Thyroid gland (tissue), 4 donors: ENCODE measurements around the gene RASGRP2.

ENCODE experiments used
- POLR2A ChIP-seq, 2 donors: fragments of 450-650 bp; IDR thresholded peaks; one replicate each; pipeline ENCODE4 v1.6.1; 2017; ENCODE audit warnings: antibody characterized with exemption in 2 of 2, mild to moderate bottlenecking in 2 of 2, moderate library complexity in 1 of 2
- TF ChIP-seq, protein P1 (sequence below), 6 experiments: fragments of 200-600 bp in 3 of 6; fragments of 450-650 bp in 3 of 6; sonication (generic) in 3 of 6; IDR thresholded peaks; one replicate each; pipeline ENCODE4 v1.5.1; 2016 to 2019; ENCODE audit warnings: antibody characterized with exemption in 6 of 6, mild to moderate bottlenecking in 2 of 6, inconsistent platforms in 1 of 6, moderate library complexity in 1 of 6

DNA sequence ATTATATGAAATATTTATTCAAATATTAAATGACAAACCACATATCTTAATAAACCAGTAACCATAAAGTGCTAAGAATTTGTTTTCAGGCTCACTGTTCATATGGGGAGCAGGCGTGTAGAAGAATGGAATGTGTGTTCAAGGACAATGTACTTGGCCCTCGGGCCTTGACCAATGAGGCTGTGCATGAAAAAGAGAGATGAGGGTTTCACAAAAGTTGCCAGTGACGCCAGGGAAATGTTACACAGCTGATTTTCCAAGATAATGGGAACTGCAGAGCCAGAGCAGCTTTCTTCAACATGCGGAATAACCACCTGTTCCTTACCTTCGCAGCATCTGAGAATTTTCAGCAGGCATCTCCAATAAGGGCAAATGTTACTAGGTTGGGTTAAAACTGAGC is 30.2 kb upstream of the RASGRP2 start:
- TF ChIP-seq, protein P1, sequence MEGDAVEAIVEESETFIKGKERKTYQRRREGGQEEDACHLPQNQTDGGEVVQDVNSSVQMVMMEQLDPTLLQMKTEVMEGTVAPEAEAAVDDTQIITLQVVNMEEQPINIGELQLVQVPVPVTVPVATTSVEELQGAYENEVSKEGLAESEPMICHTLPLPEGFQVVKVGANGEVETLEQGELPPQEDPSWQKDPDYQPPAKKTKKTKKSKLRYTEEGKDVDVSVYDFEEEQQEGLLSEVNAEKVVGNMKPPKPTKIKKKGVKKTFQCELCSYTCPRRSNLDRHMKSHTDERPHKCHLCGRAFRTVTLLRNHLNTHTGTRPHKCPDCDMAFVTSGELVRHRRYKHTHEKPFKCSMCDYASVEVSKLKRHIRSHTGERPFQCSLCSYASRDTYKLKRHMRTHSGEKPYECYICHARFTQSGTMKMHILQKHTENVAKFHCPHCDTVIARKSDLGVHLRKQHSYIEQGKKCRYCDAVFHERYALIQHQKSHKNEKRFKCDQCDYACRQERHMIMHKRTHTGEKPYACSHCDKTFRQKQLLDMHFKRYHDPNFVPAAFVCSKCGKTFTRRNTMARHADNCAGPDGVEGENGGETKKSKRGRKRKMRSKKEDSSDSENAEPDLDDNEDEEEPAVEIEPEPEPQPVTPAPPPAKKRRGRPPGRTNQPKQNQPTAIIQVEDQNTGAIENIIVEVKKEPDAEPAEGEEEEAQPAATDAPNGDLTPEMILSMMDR (IDR thresholded peaks at IDR 0.05), result no peak
- TF ChIP-seq POLR2A (IDR thresholded peaks at IDR 0.05), result no peak
